HG02981 (cell line): ENCODE results near the gene SURF2.
"Not testable (repeated sequence)": the region's sequence is repeated elsewhere in the genome, so short reads cannot be mapped to it uniquely, and the experiment has no call there.

Source experiments
- ATAC-seq: cut with Tn5 transposase; IDR thresholded peaks from one replicate; pipeline ENCODE4 v1.9.1; 2021; ENCODE audit warnings: mild to moderate bottlenecking, moderate library complexity; ENCODE audit not compliant: unreplicated experiment

SURF2 gene

DNA sequence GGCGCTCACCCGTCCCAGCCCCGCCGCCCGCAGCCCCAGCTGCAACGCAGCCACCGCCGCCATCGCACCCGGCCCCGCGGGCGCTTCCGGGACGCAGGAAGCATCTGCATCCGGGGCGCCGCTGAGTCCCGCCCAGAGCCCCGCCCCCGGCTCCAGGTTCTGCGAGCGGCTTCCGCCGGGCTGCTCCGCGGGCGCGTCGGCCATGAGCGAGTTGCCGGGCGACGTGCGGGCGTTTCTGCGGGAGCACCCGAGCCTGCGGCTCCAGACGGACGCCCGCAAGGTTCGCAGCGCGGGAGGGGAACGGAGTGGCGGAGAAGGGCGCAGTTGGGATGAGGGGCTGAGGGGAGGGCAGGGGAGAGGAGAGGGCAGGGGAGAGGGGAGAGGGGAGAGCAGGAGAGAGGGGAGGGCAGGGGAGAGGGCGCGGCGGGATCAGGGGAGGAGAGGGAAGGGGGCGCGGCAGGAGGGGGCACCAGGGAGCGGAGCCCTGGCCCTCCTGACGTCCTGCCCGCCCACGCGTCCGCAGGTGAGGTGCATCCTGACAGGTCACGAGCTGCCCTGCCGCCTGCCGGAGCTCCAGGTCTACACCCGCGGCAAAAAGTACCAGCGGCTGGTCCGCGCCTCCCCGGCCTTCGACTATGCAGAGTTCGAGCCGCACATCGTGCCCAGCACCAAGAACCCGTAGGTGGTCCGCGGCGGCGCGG is at the start of gene SURF2, which contains the start of gene SURF1:
Gene SURF2 (plus strand): TSS at position 160 of the 701 bp plus-strand sequence. CDS start 43 bp downstream, at position 203.
Gene SURF1 (minus strand): TSS at position 97 of the 701 bp plus-strand sequence. CDS start 34 bp downstream, at position 63.
- peak; percentile 73 for ATAC-seq

DNA sequence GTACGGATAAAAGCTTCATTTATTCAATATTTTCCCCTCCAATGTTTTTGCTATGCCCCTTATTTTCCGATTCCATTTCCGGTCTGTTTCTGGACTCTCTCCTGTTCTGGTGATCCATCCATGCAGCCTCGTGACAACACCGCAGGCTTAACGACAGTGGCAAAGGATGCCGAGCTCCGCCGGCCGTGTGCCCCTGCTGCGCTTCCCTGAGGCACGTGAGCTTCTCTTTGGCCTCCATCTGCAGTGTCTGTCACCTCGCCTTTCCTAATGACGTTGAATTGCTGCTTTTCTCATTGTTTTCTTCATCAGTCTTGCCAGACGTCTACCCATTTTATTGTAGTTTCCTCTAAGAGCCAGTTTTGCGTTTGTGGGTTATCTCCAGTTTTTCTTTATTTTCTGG is 49.0 kb upstream of the SURF2 start:
- ATAC-seq: no peak

DNA sequence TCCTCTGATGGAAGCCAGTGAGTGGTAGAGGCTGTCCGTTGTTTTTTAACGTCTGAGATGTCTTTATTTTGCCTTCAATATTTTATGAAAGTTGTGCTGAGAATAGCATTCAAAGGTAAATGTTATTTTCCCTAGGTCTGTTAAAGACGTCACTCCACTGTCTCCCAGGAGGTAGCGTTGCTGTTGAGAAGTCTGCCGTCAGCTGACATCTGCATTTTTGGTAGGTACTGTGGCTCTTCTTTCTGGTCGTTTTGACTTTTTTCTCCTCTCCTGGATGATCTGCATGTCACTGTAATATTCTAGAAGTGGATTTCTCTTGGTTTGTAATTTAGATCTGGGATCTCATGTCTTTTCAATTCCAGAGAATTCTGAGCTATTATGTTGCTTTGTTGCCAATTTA is 46.7 kb upstream of the SURF2 start:
- ATAC-seq: no peak

DNA sequence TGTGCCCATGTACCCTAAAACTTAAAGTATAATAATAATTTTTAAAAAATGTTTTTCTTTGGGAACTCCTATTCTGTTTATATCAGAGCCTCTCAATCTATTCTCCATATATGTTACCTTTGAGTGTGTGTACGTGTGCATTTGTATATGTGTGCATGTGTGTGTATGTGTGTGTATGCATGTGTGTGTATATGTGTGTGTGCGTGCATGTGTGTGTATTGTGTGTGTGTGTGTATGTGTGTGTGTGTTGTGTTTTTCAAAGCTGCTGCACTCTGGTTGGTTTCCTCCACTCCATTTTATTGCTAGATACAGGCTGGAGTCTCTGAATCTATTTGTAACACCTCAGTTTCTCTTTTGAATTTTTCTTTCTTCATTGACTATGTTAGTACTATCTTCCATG is 40.4 kb upstream of the SURF2 start:
- no peak for ATAC-seq

DNA sequence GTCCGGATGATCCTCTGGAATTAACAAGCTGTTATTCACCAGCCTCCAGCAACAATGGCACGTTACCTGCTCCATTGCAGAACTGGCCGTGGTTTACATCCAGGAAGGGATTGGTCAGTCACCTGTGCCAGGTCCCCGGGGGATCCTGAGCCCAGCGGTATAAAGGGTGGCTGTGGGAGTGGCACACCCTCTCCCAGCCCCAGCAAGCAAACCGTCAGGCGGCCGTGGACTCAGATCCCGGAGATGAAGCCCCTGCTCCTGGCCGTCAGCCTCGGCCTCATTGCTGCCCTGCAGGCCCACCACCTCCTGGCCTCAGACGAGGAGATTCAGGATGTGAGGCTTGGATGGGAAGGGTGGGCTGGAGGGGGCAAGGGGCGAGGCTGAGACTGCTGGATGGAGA is 38.8 kb upstream of the SURF2 start:
- not testable (repeated sequence) for ATAC-seq

DNA sequence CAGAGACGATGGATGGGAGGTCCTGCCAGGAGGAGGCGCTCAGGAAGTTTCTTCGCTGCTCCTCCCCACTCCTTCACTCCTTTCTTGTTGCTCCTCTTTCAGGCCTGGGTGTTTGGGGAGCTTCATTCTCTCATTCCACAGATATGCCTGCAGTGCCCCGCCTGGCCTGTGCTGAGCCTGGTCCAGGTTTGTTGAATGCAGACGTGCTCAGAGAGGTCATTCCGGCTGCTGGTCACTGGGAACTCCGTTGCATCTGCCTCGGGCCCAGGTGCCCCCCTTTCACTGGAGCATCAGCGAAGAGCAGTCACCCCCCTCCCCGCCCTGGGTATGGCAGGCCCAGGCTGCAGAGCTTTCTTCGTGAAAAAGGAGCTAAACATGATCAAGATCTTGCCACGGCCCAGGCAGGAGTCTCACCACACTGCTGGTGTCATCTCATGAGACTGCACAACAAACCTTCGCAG is 35.9 kb upstream of the SURF2 start:
- ATAC-seq: no peak

DNA sequence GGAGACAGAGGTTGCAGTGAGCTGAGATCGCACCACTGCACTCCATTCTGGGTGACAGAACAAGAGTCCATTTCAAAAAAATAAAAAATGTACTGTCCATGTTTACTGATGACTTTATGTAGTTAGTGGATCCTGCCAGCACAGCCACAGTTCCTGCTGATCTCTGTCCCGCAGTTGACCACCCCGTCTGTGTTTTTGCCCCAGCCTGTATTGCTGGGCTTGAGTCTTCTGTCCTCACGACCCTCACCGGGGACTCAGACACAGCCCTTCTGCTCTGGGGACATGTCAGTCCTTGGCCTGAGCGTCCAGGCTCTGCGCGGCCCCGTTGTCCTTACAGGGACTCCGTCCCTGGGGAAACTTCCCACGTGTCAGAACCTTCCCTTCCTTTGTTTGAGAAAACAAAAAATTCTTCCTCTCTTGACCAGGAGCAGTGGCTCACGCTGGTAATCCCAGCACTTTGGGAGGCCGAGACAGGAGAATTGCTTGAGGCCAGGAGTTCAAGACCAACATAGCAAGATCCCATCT is 34.9 kb upstream of the SURF2 start:
- ATAC-seq: no peak

DNA sequence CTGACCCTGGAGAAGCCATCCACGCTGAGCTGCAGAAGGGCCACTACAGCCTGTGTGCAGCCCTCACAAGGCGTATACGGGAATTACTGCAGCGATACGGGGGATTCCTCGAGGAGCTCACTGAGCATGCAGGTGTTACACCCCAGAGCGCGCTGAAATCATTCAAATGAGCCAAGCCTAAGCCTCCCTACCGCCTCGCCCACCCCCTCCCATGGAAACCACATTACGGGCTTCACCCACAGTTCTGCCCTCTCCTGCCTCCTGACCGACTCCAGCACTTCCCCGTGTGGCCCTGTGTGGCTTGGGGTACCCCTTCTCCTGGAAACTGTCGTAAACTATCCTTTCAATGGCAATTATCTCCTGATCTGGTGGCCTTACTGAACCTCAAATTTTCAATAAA is 33.6 kb upstream of the SURF2 start:
- ATAC-seq: no peak

DNA sequence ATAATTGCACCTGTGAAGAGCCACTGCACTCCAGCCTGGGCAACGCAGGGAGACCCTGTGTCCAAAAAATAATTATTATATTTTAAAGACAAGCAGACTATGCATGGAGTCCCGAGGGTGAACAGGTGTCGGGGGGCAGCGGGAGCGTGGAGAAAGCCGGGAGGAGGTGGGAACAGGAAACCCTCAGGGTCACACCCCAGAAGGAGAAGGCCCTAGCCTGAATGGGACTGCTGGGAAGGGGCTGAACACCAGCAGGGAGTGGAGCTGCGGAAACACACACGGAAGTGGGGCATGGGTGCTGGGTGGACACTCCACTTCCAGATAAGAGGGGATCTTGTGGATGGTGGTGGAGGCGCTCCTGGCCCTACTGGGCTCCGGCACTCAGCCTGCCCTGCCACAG is 33.1 kb upstream of the SURF2 start:
- ATAC-seq: no peak

DNA sequence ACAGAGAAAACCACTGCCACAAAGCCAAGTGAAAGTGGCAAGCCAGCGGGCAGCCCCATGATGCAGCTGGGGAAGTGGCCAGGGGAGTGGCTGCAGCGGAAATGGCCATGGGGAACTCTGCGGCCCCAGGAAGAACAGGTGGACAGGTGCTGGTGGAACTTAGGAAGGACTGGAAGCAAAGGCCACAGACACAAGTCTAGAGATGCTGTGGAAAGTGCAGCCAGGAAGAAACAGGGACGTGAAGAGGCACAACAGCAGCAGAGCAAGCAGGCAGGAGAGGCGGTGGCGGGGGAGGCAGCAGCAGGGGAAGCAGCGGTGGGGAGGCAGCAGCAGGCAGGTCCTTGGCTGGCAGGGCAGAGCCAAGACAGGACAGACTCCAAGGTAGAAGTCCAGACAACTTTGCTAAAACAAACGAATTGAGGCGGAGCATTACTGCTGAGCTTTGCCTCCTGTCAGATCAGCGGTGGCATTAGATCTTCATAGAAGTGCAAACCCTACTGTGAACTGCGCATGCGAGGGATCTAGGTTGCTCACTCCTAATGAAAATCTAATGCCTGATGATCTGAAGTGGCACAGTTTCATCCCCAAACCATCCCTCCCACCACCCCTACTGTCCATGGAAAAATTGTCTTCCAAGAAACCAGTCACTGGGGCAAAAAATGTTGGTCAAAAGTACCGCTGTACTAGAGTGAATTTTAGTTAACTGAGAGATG is 32.2 kb upstream of the SURF2 start:
- ATAC-seq: no peak

DNA sequence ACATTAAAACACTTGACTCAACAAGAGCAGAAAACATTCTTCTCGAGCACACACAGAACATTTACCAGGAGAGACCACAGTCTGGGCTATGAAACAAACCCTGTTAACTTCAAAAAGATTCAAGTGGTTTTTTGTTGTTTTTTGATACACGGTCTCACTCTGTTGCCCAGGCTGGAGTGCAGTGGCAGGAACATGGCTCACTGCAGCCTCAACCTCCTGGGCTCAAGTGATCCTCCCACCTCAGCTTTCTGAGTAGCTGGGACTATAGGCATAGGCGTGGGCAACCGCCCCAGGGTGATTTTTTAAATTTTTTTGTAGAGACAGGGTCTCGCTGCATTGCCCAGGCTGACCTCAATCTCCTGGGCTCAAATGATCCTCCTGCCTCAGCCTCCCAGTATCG is 29.3 kb upstream of the SURF2 start:
- ATAC-seq: not testable (repeated sequence)

DNA sequence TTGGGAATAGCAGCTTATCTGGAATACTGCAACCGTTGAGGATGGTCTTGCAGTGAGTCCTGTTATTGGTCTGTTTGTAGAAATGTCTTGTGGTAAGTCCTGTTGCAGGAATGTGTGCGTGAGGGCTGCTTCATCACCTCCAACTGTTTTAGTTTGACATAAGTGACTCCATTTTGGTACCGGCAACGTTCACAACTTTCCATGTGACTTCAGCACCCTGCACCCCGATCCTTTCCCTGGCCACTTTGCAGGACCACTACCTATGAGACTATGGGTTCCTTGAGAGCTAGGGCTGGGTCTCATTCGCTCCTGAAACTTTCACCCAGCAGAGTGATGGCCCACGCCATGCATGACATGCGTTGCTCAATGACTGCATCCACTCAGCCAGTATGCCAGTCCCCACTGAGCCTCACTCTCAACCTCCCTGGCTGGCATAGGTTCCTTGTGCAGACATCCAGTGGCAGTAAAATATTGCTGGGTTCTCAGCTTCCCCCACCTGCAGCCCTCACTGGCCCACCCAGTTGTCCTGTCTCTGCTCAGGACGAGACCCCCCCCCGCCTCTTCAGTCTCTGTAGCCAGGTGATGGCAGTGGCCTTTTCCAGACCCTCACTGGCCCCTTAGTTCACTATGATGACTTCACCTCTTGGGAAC is 28.4 kb upstream of the SURF2 start:
- ATAC-seq: no peak

DNA sequence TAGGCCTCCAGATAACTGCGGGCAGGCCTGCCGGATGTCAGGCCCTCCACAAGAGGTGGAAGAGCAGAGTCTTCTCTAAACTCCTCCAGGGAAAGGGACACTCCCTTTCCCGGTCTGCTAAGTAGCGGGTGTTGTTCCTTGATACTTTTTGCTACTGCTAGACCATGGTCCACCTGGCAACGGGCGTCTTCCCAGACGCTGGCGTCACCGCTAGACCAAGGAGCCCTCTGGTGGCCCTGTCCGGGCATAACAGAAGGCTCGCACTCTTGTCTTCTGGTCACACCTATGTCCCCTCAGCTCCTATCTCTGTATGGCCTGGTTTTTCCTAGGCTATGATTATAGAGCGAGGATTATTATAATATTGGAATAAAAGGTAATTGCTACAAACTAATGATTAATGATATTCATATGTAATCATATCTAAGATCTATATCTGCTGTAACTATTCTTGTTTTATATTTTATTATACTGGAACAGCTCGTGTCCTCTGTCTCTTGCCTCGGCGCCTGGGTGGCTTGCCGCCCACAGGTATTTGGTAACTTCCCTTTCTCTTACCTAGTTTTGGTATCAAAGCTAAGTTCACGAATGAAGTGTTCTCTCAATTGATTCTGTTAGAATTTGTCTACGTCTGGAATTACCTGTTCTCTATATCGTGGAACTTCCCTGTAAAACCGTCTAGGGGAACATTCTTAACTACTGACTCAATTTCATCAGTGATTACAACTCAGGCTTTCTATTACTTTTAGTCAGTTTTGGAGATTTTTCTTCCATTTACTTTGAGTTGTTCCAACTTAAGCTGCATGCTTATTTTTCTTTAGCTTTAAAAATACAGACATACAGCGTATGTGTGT is 26.8 kb upstream of the SURF2 start:
- not testable (repeated sequence) for ATAC-seq

DNA sequence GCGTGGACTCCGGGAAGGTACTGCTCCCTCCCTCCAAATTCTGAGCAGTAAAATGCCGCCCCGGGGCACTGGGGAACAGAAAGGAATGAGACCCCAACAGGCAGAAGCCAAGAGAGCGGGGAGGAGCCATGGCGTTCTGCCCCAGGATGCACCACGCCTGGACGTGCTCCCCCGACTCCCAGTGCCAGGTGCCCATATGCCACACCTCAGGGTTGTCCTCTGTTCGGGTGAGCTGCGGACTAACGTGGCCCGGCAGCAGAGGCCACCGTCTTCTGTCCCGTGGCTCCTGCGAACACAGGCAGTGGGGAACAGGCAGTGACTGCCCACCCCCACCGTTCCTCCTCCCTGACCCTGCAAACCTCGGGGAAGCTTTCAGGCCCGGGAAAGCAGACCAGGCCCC is 25.1 kb upstream of the SURF2 start:
- no peak for ATAC-seq

DNA sequence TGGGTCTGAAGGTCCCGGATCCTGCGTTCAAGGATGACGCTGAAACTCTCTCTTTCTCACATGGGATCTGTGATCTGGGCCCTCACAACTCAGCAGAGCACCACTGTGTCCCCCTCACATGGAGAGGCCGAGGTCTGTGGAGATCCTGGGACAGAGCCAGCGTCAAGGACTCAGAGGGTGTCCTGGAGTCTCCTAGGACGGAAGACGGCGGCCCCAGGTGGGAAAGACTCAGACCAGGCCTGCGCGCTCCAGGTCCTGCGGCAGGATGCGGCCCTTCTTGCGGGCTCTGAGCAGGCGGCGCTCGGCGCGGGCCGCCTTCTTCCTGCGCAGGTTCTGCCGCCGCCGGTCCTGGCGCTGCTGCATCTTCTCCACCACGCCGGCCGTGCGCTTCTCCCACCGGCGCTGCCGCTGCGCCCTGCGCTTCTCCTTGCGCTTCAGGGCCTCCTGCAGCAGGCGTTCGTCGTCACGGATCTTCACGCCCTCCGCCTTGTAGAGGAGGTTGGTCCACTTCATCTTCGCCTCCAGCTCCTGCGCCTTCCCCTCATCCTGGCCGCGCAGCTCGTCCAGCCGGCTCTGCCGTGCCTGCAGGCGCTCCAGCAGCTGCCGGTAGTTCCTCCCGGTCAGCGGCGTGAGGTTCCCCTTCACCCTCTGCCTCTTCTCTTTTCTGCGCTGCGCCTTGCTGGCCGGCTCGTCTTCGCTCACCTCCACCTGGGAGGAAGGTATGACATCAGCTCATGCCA is 24.5 kb upstream of the SURF2 start:
- ATAC-seq: no peak

DNA sequence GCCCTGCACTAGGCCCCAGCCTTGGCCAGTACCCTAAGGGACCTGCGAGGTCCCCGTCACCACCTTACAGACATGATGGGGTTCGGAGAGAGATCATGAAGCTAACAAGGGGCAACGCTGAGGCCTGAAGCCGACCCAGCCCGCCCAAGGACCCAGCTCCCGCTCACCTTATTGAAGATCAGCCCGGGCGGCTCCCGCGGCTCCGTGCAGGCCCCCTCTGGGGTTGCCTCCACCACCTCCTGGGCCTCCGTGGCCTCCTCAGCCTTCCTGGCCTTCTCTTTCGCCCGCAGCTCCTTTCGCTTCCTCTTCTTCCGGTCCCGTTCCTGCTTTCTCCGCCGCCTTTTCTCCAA is 24.0 kb upstream of the SURF2 start:
- ATAC-seq: no peak

DNA sequence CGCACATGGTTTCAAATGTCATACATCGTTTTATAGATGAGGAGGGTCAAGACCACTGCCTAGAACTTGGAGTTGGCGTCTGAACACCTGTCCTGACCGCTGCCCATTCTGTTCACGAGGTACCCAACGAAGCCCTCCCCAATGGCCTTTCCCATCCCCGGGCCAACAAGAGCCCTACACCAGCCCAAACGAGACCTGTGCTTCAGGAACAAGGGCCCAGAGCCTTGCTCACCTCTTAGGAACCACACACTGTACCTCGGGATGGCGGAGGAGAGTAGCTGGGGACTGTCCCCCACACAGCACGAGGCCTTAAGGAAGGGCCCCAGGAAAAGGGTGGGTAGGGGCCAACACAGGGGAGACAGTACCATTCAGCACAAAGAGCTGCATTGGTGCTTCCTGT is 23.3 kb upstream of the SURF2 start:
- no peak for ATAC-seq

DNA sequence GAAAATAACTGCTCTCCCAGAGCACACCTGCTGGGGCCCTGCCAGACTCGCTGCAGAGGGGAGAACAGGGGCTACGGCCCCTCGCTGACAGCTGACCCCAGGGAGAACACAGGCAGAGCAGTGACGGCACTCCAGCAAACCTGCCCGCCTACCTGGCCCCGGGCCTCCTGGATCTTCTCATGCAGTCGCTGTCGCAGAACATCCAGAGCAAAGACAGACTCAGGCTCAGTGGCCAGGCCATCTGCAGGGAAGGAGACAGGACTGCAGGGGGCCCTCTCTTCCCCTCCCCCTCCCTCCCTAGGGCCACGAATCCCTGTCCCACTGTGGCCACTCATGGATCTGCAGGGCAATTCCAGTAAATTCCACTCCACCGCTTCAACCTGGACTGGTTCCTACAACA is 22.8 kb upstream of the SURF2 start:
- no peak for ATAC-seq

DNA sequence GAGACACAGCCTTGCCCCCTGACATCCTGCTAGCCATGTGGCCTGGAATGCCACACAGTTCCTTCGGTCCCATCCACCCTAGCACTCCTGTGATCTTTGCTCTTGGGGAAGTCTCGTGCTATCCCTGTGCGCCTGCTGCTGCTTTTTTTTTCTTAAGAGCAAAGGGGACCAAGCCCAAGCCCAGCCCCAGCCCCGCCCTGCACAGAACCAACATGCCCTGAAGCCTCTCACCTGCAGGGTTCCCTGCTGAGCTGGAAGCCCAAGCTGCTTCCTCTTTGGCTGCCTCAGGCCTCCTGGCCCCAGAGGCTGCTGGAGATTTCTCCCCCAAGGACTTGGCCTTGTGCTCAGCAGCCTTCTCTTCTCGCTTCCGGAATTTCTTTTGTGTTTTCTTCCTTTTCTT is 22.2 kb upstream of the SURF2 start:
- ATAC-seq: no peak

DNA sequence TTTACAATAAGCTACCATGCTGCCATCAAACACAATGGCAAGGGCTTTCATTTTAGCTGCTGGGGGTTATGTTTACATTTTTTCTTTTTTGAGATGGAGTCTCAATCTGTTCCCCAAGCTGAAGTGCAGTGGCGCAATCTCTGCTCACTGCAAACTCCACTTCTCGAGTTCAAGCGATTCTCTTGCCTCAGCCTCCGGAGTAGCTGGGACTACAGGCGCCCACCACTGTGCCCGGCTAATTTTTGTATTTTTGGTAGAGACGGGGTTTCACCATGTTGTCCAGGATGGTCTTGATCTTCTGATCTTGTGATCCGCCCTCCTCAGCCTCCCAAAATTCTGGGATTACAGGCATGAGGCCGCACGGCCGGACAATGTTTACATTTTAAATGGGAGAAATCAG is 21.5 kb upstream of the SURF2 start:
- not testable (repeated sequence) for ATAC-seq
